Mammary epithelial cell (primary cell): ENCODE data around the gene GTPBP2.

Source experiments
- EZH2 ChIP-seq: IDR thresholded peaks from 2 replicates; pipeline ENCODE4 v1.6.1; 2012; ENCODE audit warnings: low read length, inconsistent platforms, borderline replicate concordance
- TF ChIP-seq, protein P1 (sequence below), 2 donors: IDR thresholded peaks in 1 of 2; conservative IDR thresholded peaks in 1 of 2; 2 replicates each; pipeline ENCODE4 v1.5.1; 2011 to 2012; ENCODE audit warnings: inconsistent platforms in 2 of 2, low read length in 2 of 2, mild to moderate bottlenecking in 2 of 2, control low read depth in 1 of 2, low read depth in 1 of 2; ENCODE audit not compliant: insufficient read depth in 1 of 2; ENCODE audit errors: extremely low read depth in 1 of 2

DNA sequence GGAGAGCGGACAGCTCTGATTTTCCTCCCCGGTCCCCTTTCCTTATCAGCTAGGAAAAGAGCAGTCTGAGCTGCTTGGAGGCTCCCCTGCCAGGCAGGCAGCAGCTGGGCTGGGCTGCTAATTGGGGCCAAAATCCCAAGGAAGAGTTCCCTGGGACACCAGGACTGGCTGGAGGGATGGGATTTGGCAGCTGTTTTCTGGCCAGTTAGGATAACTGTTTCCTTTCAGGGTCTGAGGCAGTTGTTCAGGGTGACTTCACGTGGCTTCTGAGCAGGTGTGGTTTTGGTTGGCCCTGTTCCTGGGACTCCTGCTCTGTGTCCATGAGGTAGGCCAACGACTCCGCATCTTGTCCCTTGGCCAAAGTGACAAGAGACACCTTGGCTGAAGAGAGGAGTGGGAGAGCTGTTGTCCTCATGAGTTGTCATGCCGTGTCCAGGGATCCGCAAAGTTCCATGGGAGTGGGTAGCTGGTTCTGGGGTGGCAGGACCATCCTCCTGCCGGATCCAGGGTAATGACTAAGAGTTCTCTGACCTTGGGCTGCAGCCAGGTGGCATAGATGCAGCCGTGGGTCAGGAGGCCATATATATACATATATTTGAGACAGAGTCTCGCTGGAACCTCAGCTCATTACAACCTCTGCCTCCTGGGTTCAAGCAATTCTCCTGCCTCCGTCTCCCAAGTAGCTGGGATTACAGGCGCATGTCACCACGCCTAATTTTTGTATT lies 37.3 kb upstream of the GTPBP2 start:
- TF ChIP-seq, protein P1, sequence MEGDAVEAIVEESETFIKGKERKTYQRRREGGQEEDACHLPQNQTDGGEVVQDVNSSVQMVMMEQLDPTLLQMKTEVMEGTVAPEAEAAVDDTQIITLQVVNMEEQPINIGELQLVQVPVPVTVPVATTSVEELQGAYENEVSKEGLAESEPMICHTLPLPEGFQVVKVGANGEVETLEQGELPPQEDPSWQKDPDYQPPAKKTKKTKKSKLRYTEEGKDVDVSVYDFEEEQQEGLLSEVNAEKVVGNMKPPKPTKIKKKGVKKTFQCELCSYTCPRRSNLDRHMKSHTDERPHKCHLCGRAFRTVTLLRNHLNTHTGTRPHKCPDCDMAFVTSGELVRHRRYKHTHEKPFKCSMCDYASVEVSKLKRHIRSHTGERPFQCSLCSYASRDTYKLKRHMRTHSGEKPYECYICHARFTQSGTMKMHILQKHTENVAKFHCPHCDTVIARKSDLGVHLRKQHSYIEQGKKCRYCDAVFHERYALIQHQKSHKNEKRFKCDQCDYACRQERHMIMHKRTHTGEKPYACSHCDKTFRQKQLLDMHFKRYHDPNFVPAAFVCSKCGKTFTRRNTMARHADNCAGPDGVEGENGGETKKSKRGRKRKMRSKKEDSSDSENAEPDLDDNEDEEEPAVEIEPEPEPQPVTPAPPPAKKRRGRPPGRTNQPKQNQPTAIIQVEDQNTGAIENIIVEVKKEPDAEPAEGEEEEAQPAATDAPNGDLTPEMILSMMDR (conservative IDR thresholded peaks at IDR 0.05 in 1 of 2, IDR thresholded peaks at IDR 0.05 in 1 of 2; ENCODE audit: extremely low read depth in 1 of 2, insufficient read depth in 1 of 2, low read depth in 1 of 2, low read length in 2 of 2), result no peak
- no peak for TF ChIP-seq EZH2
